H1 (cell line): ENCODE measurements around the gene MAP2K2. TPM values are rescaled to one million over a fixed set of nuclear protein-coding genes. Genes with fewer than 3 reads are reported as not detected.
A peak's percentile ranks its signal among the peaks of the same experiment; 100 is the strongest.

Experiments used
- CTCF ChIA-PET: fragments of 300-600 bp; sonication (Branson Sonifier 250); formaldehyde crosslinking; loops from one replicate; lab custom pipeline; 2021; ENCODE audit not compliant: partially characterized antibody; lab: Charles Lee
- POLR2A ChIA-PET: fragments of 300-600 bp; sonication (Branson Sonifier 250); formaldehyde crosslinking; loops from one replicate; lab custom pipeline; 2021; ENCODE audit warnings: inconsistent platforms; ENCODE audit not compliant: partially characterized antibody; lab: Charles Lee
- DNase-seq, 2 experiments: peaks; one replicate each; pipeline versions ENCODE4 v3.0.0 to v3.0.0-alpha.2; 2010 to 2022; ENCODE audit warnings: low spot score in 2 of 2, low read depth in 1 of 2, mixed read lengths in 1 of 2
- FAIRE-seq: peaks from 2 replicates; lab custom pipeline; 2011; peaks lifted over from hg19 to GRCh38; lab: Jason Lieb, UNC
- H2AFZ ChIP-seq: 2 replicates; pipeline ENCODE4 v1.8.1; 2012; ENCODE audit warnings: low read length, inconsistent platforms
- H2AK5ac ChIP-seq: 2 replicates; pipeline ENCODE4 v1.6.1; 2013; ENCODE audit warnings: low read depth, low read length
- H2BK120ac ChIP-seq: replicated peaks from 2 replicates; pipeline ENCODE3; 2013; ENCODE audit warnings: low read depth, low read length, inconsistent platforms
- H2BK12ac ChIP-seq: 2 replicates; pipeline ENCODE4 v1.6.1; 2013; ENCODE audit warnings: low read depth, low read length
- H2BK15ac ChIP-seq: 2 replicates; pipeline ENCODE4 v1.6.1; 2013; ENCODE audit warnings: low read length
- H2BK20ac ChIP-seq: 2 replicates; pipeline ENCODE4 v1.6.1; 2013; ENCODE audit warnings: low read length
- H2BK5ac ChIP-seq: 2 replicates; pipeline ENCODE4 v1.6.1; 2013; ENCODE audit warnings: low read depth, low read length
- H3K14ac ChIP-seq: 2 replicates; pipeline ENCODE4 v1.6.1; 2013; ENCODE audit warnings: inconsistent platforms; ENCODE audit not compliant: insufficient read length
- H3K18ac ChIP-seq: 2 replicates; pipeline ENCODE4 v1.6.1; 2013; ENCODE audit warnings: low read length; ENCODE audit errors: extremely low read depth
- H3K23ac ChIP-seq: 2 replicates; pipeline ENCODE4 v1.6.1; 2013; ENCODE audit warnings: inconsistent platforms; ENCODE audit not compliant: insufficient read length
- H3K23me2 ChIP-seq: 2 replicates; pipeline ENCODE4 v1.6.1; 2013; ENCODE audit warnings: low read depth, low read length
- H3K27ac ChIP-seq: 2 replicates; pipeline ENCODE4 v1.6.1; 2011; ENCODE audit warnings: low read depth, low read length, inconsistent platforms
- H3K27me3 ChIP-seq, 4 experiments: replicated peaks in 1 of 4; 1 replicate in 1 of 4; 2 replicates in 3 of 4; pipeline versions ENCODE4 v1.6.1 to v1.8.1; 2011 to 2013; ENCODE audit warnings: low read length in 3 of 4, mild to moderate bottlenecking in 3 of 4, inconsistent platforms in 2 of 4, mixed read lengths in 2 of 4, moderate library complexity in 1 of 4; ENCODE audit not compliant: control insufficient read depth in 3 of 4, insufficient read depth in 3 of 4; ENCODE audit errors: extremely low read depth in 1 of 4
- H3K36me3 ChIP-seq, 4 experiments: 2 replicates each; pipeline versions ENCODE4 v1.6.1 to v1.8.1; 2011 to 2013; ENCODE audit warnings: mild to moderate bottlenecking in 4 of 4, low read length in 3 of 4, moderate library complexity in 2 of 4, control low read depth in 1 of 4, inconsistent platforms in 1 of 4; ENCODE audit not compliant: insufficient read depth in 4 of 4, control insufficient read depth in 2 of 4
- H3K4ac ChIP-seq: replicated peaks from 2 replicates; pipeline ENCODE3; 2013; ENCODE audit warnings: low read length, low read depth, mixed read lengths, inconsistent platforms; ENCODE audit not compliant: insufficient read length
- H3K4me1 ChIP-seq, 4 experiments: replicated peaks in 1 of 4; 1 replicate in 1 of 4; 2 replicates in 3 of 4; pipeline versions ENCODE4 v1.6.1 to v1.8.1; 2011 to 2013; ENCODE audit warnings: low read length in 3 of 4, inconsistent platforms in 2 of 4, mixed read lengths in 1 of 4; ENCODE audit not compliant: insufficient read depth in 4 of 4, control insufficient read depth in 3 of 4
- H3K4me2 ChIP-seq, 2 experiments: 2 replicates each; pipeline versions ENCODE4 v1.6.1 to v1.8.1; 2011 to 2013; ENCODE audit warnings: low read depth in 2 of 2, low read length in 2 of 2, control low read depth in 1 of 2, inconsistent platforms in 1 of 2, mild to moderate bottlenecking in 1 of 2; ENCODE audit not compliant: insufficient read depth in 1 of 2
- H3K4me3 ChIP-seq, 4 experiments: fragments of 200-600, 300-600 bp in 1 of 4; sonication (generic), shearing (Covaris generic), sonication (Bioruptor Twin) in 1 of 4; 2 replicates each; pipeline versions ENCODE4 v1.5.1 to v1.8.1; 2011 to 2016; ENCODE audit warnings: low read length in 4 of 4, low read depth in 3 of 4, control low read depth in 2 of 4, inconsistent platforms in 2 of 4, mild to moderate bottlenecking in 2 of 4, mixed read lengths in 1 of 4, moderate library complexity in 1 of 4; ENCODE audit not compliant: insufficient read depth in 2 of 4; ENCODE audit errors: extremely low read depth in 1 of 4
- H3K56ac ChIP-seq: replicated peaks from 2 replicates; pipeline ENCODE3; 2013; ENCODE audit warnings: low read depth, mild to moderate bottlenecking, mixed read lengths, low read length, inconsistent platforms; ENCODE audit not compliant: insufficient read length
- H3K79me1 ChIP-seq: 2 replicates; pipeline ENCODE4 v1.6.1; 2013; ENCODE audit warnings: low read depth, low read length, control low read depth
- H3K79me2 ChIP-seq, 2 experiments: 2 replicates each; pipeline versions ENCODE4 v1.6.1 to v1.8.1; 2012 to 2013; ENCODE audit warnings: low read length in 2 of 2, mild to moderate bottlenecking in 2 of 2, inconsistent platforms in 1 of 2; ENCODE audit not compliant: insufficient read depth in 2 of 2, control insufficient read depth in 1 of 2
- H3K9ac ChIP-seq, 4 experiments: replicated peaks in 1 of 4; 1 replicate in 1 of 4; 2 replicates in 3 of 4; pipeline versions ENCODE4 v1.6.1 to v1.8.1; 2011 to 2013; ENCODE audit warnings: low read depth in 3 of 4, low read length in 3 of 4, control low read depth in 2 of 4, mild to moderate bottlenecking in 2 of 4, moderate library complexity in 2 of 4, inconsistent platforms in 1 of 4; ENCODE audit errors: extremely low read depth in 1 of 4
- H3K9me3 ChIP-seq, 2 experiments: 2 replicates each; pipeline versions ENCODE4 v1.6.1 to v1.8.1; 2012 to 2013; ENCODE audit warnings: mild to moderate bottlenecking in 2 of 2, moderate library complexity in 2 of 2, control low read depth in 1 of 2, inconsistent platforms in 1 of 2, low read depth in 1 of 2, low read length in 1 of 2, mixed read lengths in 1 of 2; ENCODE audit not compliant: insufficient read depth in 2 of 2
- H4K20me1 ChIP-seq, 2 experiments: replicated peaks in 1 of 2; 2 replicates each; pipeline versions ENCODE3 to v1.8.1; 2011 to 2013; ENCODE audit warnings: inconsistent platforms in 2 of 2, low read length in 2 of 2, mild to moderate bottlenecking in 1 of 2; ENCODE audit not compliant: insufficient read depth in 2 of 2, control insufficient read depth in 1 of 2
- H4K5ac ChIP-seq: 2 replicates; pipeline ENCODE4 v1.6.1; 2013; ENCODE audit warnings: low read length, low read depth, mixed read lengths, inconsistent platforms; ENCODE audit not compliant: insufficient read length
- H4K8ac ChIP-seq: 2 replicates; pipeline ENCODE4 v1.8.0; 2013; ENCODE audit warnings: mild to moderate bottlenecking, moderate library complexity, low read length, inconsistent platforms; ENCODE audit not compliant: insufficient read depth; ENCODE audit errors: extremely low read depth
- H4K91ac ChIP-seq: replicated peaks from 2 replicates; pipeline ENCODE3; 2013; ENCODE audit warnings: low read length, mixed read lengths, inconsistent platforms; ENCODE audit not compliant: insufficient read length
- CTBP2 ChIP-seq: IDR thresholded peaks from 2 replicates; pipeline ENCODE4 v1.7.0; 2011; ENCODE audit warnings: borderline replicate concordance, mild to moderate bottlenecking, moderate library complexity, mixed read lengths, low read length; ENCODE audit not compliant: insufficient read depth, insufficient read length
- WGBS, 2 experiments: shearing (Covaris generic) in 1 of 2; methylation state at CpG; one replicate each; pipeline versions ENCODE4 v1.1.6 to v1.1.7; 2013 to 2015; ENCODE audit warnings: low lambda C conversion rate in 2 of 2, mixed read lengths in 2 of 2, inconsistent platforms in 1 of 2, low coverage in 1 of 2, missing lambda C conversion rate in 1 of 2; ENCODE audit not compliant: insufficient replicate concordance in 2 of 2, insufficient coverage in 1 of 2, insufficient read length in 1 of 2; ENCODE audit errors: extremely low coverage in 1 of 2, missing lambda C conversion rate in 1 of 2; 5-methylcytosine and 5-hydroxymethylcytosine counted together
- polyA plus RNA-seq, 7 experiments: library from polyadenylated mRNA; depleted of rRNA in 3 of 7; stranded (reverse) in 5 of 7; unstranded in 2 of 7; fragments of >200 nt in 5 of 7; fragments of 200-250 nt in 2 of 7; gene quantifications; 1 replicate in 5 of 7; 2 replicates in 1 of 7; 4 replicates in 1 of 7; pipeline versions ENCODE4 v1.2.1 to v1.2.3, GENCODE V29; 2011 to 2013; ENCODE audit warnings: missing spikeins in 2 of 7, mixed read lengths in 2 of 7
- total RNA-seq: library from RNA; stranded (reverse); fragmentation: NEBNext Ultra II Directional; extraction: Animal tissue kit (Norgen Biotek cat#: 25700); gene quantifications from 2 replicates; pipeline ENCODE4 v1.2.1, GENCODE V29; 2021

MAP2K2 gene
- total and polyA plus RNA-seq, 2 of the 8 experiments (the other 6 are each of a cell fraction or from before 2014, with no cell fraction given), result 111 to 162 TPM

GRCh38 chr19:4083677-4084546 is 40.0 kb downstream of the MAP2K2 start:
- Histone ChIP-seq H3K4me1 (peaks cover 0 to 5% (median 1%) of the 10 kb centered on the region in 4 experiments; a peak in 2 of 7 replicates), H2BK20ac (no peak overlapping the region), H3K4me2 (no peak overlapping the region), H3K4ac (no peak overlapping the region), H3K79me2 (no peaks in the 10 kb centered on the region), H3K56ac (no peak overlapping the region), H3K14ac (no peak overlapping the region), H3K18ac (no peak overlapping the region), H2AK5ac (no peak overlapping the region), H3K9me3 (no peaks in the 10 kb centered on the region), H4K5ac (no peak overlapping the region), H3K23ac (no peak overlapping the region), H2BK120ac (no peak overlapping the region), H2BK15ac (no peak overlapping the region), H3K27ac (no peak overlapping the region), H3K23me2 (peaks cover 4% of the 10 kb centered on the region; the same call in 1 of the 2 replicates), H4K91ac (no peak overlapping the region), H2AFZ (no peak overlapping the region), H4K8ac (peak overlapping the region; percentile 92), H3K36me3 (no peaks in the 10 kb centered on the region), H3K27me3 (no peaks in the 10 kb centered on the region), H3K9ac (no peak overlapping the region), H3K4me3 (no peak overlapping the region), H2BK12ac (no peak overlapping the region), H4K20me1 (no peaks in the 10 kb centered on the region), H2BK5ac (no peak overlapping the region), H3K79me1 (no peaks in the 10 kb centered on the region)
- no peak for TF ChIP-seq CTBP2
- FAIRE-seq (no peak), DNase-seq (no peak)
- WGBS, 2 experiments, result 86% methylated on average over 20 of the region's 28 CpGs; no CpG with 5 or more reads in 1 of the 2 experiments
- CTCF ChIA-PET, result no interaction called here
- POLR2A ChIA-PET, result interaction anchor here (0.7 to 1.5 kb wide), 5 partner anchors 11 to 98 kb away, joined by 3 to 4 read pairs (median 4); partner anchors contain the start of gene EEF2
